ENCODE measurements around the gene PRKCE.
A peak's percentile ranks its signal among the peaks of the same experiment; 100 is the strongest.

PRKCE gene

DNA sequence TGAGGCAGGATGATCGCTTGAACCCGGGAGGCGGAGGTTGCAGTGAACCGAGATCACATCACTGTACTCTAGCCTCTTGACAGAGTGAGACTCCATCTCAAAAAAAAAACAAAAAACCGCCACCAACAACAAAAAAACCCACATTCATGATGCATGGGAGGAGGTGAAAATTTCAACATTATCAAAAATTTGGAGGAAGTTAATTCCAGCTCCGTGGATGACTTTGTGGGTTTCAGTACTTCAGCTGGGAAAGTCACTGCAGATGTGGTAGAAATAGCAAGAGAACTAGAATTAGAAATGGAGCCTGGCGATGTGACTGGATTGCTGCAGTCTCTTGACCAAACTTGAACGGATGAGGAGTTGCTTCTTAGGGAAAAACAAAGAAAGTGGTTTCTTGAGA lies 74.3 kb downstream of the PRKCE start:
- TF ChIP-seq, protein P1, sequence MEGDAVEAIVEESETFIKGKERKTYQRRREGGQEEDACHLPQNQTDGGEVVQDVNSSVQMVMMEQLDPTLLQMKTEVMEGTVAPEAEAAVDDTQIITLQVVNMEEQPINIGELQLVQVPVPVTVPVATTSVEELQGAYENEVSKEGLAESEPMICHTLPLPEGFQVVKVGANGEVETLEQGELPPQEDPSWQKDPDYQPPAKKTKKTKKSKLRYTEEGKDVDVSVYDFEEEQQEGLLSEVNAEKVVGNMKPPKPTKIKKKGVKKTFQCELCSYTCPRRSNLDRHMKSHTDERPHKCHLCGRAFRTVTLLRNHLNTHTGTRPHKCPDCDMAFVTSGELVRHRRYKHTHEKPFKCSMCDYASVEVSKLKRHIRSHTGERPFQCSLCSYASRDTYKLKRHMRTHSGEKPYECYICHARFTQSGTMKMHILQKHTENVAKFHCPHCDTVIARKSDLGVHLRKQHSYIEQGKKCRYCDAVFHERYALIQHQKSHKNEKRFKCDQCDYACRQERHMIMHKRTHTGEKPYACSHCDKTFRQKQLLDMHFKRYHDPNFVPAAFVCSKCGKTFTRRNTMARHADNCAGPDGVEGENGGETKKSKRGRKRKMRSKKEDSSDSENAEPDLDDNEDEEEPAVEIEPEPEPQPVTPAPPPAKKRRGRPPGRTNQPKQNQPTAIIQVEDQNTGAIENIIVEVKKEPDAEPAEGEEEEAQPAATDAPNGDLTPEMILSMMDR (IDR thresholded peaks at IDR 0.05; ENCODE audit: extremely low read depth, missing control alignments) = no peak
- DNase-seq (ENCODE audit: low spot score) = no peak

DNA sequence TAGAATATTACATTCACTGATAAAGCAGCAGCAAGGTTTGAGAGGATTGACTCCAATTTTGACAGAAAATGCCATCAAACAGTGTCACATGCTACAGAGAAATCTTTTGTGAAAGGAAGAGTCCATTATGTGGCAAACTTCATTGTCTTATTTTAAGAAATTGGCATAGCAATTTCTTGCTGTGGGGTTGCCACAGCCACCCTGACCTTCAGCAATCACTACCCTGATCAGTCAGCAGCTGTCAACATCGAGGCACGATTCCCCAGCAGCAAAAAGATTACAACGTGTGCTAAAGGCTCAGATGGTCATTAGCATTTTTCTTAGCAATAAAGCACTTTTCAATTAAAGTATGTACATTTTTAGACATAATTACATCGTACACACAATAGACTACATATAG lies 74.7 kb downstream of the PRKCE start:
- DNase-seq (ENCODE audit: low spot score) = no peak
- TF ChIP-seq, protein P1 (IDR thresholded peaks at IDR 0.05; ENCODE audit: extremely low read depth, missing control alignments) = no peak

DNA sequence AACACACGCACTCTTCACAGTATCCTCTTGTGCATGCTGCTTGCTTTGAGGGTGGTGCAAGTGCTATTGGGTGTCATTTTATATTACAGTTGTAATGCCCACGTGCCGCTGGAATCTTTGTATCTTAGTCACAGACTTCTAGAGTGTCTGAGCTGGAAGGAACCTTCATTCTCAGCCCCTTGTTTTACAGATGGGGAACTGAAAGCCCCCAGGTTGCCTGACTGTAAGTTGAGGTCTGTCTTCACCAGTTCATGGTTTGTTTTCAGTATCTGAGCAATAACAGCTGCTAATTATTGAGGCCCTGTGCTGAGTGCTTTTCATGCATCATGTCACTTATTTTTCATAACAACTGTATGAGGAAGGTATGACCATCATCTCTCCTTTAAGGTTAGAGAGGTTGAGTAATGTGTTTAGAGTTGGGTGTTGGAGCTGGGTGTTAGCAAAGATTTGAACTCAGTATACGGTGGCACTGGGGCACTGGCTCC lies 77.0 kb downstream of the PRKCE start:
- peak; percentile 75 for DNase-seq (ENCODE audit: low spot score)
- TF ChIP-seq, protein P1 (IDR thresholded peaks at IDR 0.05; ENCODE audit: extremely low read depth, missing control alignments) = no peak

DNA sequence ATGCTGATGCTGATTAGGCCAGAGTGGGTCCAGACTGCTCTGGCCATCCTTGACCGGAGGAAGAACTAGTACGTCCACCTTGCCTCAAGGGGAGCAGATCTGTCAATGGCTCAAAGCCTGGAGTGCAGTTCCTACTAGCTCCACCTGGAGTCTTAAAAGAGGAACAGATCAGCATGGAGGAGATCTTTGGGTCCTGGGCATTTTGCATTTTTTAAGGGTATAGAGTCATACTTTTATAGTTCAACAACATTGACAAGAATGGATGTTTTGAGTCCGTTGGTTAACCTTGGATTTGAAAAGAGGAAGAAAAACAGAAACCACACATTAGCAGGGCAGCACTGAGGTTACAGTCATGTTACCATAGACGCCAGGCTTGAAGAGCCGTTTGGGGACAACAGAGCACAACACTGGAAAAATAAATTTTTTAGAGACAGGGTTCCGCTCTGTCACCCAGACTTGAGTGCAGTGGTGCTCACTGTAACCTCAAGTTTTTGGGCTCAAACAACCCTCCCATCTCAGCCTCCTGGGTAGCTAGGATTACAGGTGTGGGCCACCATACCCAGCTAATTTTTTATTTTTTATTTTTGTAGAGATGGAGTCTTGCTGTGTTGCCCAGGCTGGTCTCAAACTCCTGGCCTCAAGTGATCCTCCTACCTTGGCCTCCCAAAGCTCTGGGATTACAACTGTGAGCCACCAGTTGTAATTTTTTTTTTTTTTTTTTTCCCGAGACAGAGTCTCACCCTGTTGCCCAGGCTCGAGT lies 78.5 kb downstream of the PRKCE start:
- peak; percentile 47 for DNase-seq (ENCODE audit: low spot score)
- TF ChIP-seq, protein P1 (IDR thresholded peaks at IDR 0.05; ENCODE audit: extremely low read depth, missing control alignments) = no peak

DNA sequence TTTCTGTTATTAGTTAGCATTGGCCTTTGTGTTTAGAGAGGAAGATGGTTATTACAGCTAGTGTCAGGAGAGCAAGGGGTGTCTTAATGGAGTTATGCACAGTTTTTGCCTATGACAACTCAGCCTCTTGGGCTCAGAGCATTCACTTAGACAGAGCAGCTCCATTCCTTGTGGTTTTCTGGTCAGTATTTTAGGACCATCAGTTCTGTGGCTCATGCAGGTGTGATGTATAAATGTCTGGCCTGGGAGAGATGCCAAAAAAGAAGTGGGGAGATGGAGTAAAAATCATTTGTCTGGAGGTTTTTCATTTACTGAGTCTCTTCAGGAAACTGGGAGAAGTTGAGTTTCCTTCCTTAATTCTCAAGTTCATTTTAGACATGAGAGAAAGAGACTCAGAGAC lies 79.7 kb downstream of the PRKCE start:
- no peak for DNase-seq (ENCODE audit: low spot score)
- TF ChIP-seq, protein P1 (IDR thresholded peaks at IDR 0.05; ENCODE audit: extremely low read depth, missing control alignments) = no peak

DNA sequence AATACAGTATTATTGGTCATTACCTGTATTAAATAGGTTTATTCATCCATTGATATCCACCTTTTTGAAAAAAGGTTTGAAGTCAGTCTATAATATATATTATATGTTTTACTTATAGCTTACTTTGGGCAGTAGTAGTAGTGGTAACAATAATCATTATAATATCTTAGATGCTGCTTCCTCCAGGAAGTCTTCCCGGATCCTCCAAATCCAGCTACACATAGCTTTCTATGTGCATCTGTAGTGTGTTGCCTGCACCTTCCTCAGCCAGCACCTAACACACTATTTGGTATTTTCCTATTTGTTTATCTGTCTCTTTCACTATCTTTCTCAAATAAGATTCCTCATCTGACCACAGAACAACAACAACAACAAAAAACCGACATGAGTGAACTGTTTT lies 81.0 kb downstream of the PRKCE start:
- no peak for DNase-seq (ENCODE audit: low spot score)
- TF ChIP-seq, protein P1 (IDR thresholded peaks at IDR 0.05; ENCODE audit: extremely low read depth, missing control alignments) = no peak

DNA sequence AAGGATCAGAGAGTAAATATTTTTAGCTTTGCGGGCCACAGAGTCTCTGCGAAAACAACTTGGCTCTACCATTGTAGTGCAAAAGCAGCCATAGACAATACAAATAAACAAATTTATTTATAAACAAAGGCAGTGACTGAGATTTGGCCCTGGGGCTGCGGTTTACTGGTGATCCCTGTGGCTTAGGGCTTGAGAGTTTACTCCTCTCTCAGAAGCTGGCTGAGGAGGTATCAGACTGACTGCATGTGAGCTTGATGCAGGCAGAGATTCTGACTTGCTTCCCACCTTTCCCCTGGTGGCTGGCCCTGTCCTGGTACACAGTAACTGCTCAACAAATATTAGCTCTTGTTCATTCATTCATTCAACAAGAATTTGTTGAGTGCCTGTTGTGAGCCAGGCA lies 81.5 kb downstream of the PRKCE start:
- no peak for DNase-seq (ENCODE audit: low spot score)
- TF ChIP-seq, protein P1 (IDR thresholded peaks at IDR 0.05; ENCODE audit: extremely low read depth, missing control alignments) = no peak

All from GM20000 (cell line).